KOPT-K1 (cell line): ENCODE data around the gene TTLL11.
"Not testable (repeated sequence)": the region's sequence is repeated elsewhere in the genome, so short reads cannot be mapped to it uniquely, and the experiment has no call there.

Experiments used
- H3K27ac ChIP-seq: fragments of 200-600 bp; sonication (generic); 2 replicates; pipeline ENCODE4 v1.5.1; 2016; ENCODE audit warnings: antibody characterized with exemption, mild to moderate bottlenecking, low read depth, low read length; ENCODE audit not compliant: poor library complexity, severe bottlenecking
- H3K36me3 ChIP-seq: fragments of 200-600 bp; sonication (generic); 2 replicates; pipeline ENCODE4 v1.5.1; 2017; ENCODE audit warnings: antibody characterized with exemption, mild to moderate bottlenecking, low read length, moderate library complexity; ENCODE audit not compliant: insufficient read depth
- H3K9me3 ChIP-seq: fragments of 200-600 bp; sonication (generic); 2 replicates; pipeline ENCODE4 v1.5.1; 2017; ENCODE audit warnings: antibody characterized with exemption, low read length, mild to moderate bottlenecking; ENCODE audit not compliant: insufficient read depth, poor library complexity, severe bottlenecking

TTLL11 gene

GRCh38 chr9:122118343-122119165, 25.4 kb upstream of the TTLL11 start:
- H3K9me3 ChIP-seq, result no peaks in the 10 kb centered on the region
- no peaks in the 10 kb centered on the region for H3K36me3 ChIP-seq
- H3K27ac ChIP-seq, result no peak overlapping the region

- not testable (repeated sequence) for H3K9me3 ChIP-seq, H3K36me3 ChIP-seq, H3K27ac ChIP-seq
These were observed 24.1 kb upstream of the TTLL11 start for GRCh38 chr9:122117241-122117640.

- H3K9me3 ChIP-seq, result no peaks in the 10 kb centered on the region
- H3K36me3 ChIP-seq, result no peaks in the 10 kb centered on the region
- no peak overlapping the region for H3K27ac ChIP-seq
These were observed 23.5 kb upstream of the TTLL11 start for GRCh38 chr9:122116448-122117173.

- no peaks in the 10 kb centered on the region for H3K9me3 ChIP-seq
- H3K27ac ChIP-seq, result no peak overlapping the region
- H3K36me3 ChIP-seq, result no peaks in the 10 kb centered on the region
These were observed 22.9 kb upstream of the TTLL11 start for GRCh38 chr9:122116040-122116439.

GRCh38 chr9:122115176-122116035, 22.3 kb upstream of the TTLL11 start:
- no peak overlapping the region for H3K27ac ChIP-seq
- H3K9me3 ChIP-seq, result no peaks in the 10 kb centered on the region
- H3K36me3 ChIP-seq, result no peaks in the 10 kb centered on the region

GRCh38 chr9:122113574-122113973, 20.5 kb upstream of the TTLL11 start:
- no peaks in the 10 kb centered on the region for H3K36me3 ChIP-seq
- no peak overlapping the region for H3K27ac ChIP-seq
- no peaks in the 10 kb centered on the region for H3K9me3 ChIP-seq

GRCh38 chr9:122112238-122112637, 19.1 kb upstream of the TTLL11 start:
- Histone ChIP-seq H3K27ac (no peak overlapping the region), H3K36me3 (no peaks in the 10 kb centered on the region), H3K9me3 (no peaks in the 10 kb centered on the region)

- Histone ChIP-seq H3K9me3 (no peaks in the 10 kb centered on the region), H3K36me3 (no peaks in the 10 kb centered on the region), H3K27ac (no peak overlapping the region)
These were observed 18.4 kb upstream of the TTLL11 start for GRCh38 chr9:122111413-122112085.

GRCh38 chr9:122110100-122110833, 17.2 kb upstream of the TTLL11 start:
- no peak overlapping the region for H3K27ac ChIP-seq
- H3K36me3 ChIP-seq, result no peaks in the 10 kb centered on the region
- H3K9me3 ChIP-seq, result no peaks in the 10 kb centered on the region

- Histone ChIP-seq H3K36me3 (no peaks in the 10 kb centered on the region), H3K9me3 (peaks cover 2% of the 10 kb centered on the region), H3K27ac (no peak overlapping the region)
These were observed 16.1 kb upstream of the TTLL11 start for GRCh38 chr9:122109035-122109813.

- no peaks in the 10 kb centered on the region for H3K36me3 ChIP-seq
- peaks cover 10% of the 10 kb centered on the region for H3K9me3 ChIP-seq
- no peak overlapping the region for H3K27ac ChIP-seq
These were observed 14.2 kb upstream of the TTLL11 start for GRCh38 chr9:122107291-122107805.

- peaks cover 10% of the 10 kb centered on the region for H3K9me3 ChIP-seq
- H3K27ac ChIP-seq, result no peak overlapping the region
- H3K36me3 ChIP-seq, result no peaks in the 10 kb centered on the region
These were observed 13.5 kb upstream of the TTLL11 start for GRCh38 chr9:122106576-122106975.

- Histone ChIP-seq H3K36me3 (no peaks in the 10 kb centered on the region), H3K27ac (no peak overlapping the region), H3K9me3 (peaks cover 10% of the 10 kb centered on the region)
These were observed 10.9 kb upstream of the TTLL11 start for GRCh38 chr9:122103985-122104384.
